GM18499 (cell line): ENCODE measurements around the gene KIF13A.
"Not testable (repeated sequence)": the region's sequence is repeated elsewhere in the genome, so short reads cannot be mapped to it uniquely, and the experiment has no call there.

Experiments used
- ATAC-seq: cut with Tn5 transposase; IDR thresholded peaks from one replicate; pipeline ENCODE4 v1.9.1; 2021; ENCODE audit warnings: moderate number of reproducible peaks; ENCODE audit not compliant: insufficient read depth, unreplicated experiment

Gene KIF13A

GRCh38 chr6:17878734-17879133 lies 108.7 kb downstream of the KIF13A start:
- no peak for ATAC-seq

DNA sequence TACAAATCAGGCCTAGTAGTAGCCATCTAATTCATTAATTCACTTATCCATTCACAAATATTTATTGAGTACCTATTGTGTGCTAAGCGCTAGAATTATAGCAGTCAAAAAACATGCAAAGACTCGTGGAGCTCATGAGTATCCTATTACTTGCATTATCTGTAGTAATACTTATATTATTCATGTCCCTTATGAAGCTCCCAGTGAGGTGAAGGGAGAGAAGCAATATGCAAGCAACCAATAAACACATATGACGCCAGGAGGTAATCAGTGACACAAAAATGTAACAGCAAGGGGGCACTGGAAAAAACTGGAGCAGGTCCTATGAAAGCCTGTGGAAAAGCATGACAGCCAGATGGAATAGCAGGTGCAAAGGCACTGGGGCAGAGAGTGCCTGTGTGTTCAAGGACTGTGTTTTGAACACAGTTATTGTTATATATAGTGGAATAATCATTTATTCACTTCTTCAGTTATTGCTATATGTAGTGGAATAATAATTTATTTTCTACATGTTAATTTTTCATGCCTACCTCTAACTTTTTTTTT lies 109.5 kb downstream of the KIF13A start:
- ATAC-seq: no peak

DNA sequence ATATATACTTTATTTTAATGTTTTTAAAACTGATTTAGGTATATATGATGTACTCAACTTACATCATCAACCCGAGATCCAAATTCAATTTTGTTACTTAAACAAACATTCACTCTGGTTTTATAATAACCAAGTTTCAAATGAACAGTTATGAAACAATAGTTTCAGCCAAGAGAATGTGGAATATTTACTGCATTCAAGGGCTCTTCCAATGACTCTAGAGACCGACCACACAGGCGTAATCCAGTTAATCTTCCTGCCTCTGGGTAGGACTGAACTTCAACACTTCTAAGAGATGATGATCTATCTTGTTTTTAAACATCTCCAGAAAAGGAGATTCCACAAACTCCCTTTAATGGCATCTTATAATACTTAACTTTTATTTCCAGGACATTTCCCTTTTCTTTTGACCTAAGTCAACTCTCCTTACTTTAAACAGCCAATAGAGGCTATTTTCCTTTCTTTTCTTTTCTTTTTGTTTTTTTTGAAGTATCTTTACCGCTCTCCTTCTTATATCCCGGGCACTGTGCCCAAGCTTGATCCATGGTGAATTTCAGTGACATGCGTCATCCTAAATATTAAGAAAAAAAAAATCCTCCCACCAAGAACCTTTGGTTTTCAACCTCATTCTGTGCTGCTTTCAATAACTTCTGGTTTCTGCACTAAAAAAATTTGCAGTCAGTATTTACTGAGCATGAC lies 110.1 kb downstream of the KIF13A start:
- no peak for ATAC-seq

DNA sequence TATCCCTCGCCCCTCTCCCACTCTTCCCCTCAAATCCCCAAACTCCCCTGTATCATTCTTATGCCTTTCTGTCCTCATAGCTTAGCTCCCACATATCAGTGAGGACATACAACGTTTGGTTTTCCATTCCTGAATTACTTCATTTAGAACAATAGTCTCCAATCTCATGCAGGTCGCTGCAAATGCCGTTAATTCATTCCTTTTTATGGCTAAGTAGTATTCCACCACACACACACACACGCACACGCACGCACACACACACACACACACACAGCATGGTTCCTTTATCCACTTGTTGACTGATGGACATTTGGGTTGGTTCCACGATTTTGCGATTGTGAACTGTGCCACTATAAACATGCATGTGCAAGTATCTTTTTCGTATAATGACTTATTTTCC lies 112.7 kb downstream of the KIF13A start:
- no peak for ATAC-seq

DNA sequence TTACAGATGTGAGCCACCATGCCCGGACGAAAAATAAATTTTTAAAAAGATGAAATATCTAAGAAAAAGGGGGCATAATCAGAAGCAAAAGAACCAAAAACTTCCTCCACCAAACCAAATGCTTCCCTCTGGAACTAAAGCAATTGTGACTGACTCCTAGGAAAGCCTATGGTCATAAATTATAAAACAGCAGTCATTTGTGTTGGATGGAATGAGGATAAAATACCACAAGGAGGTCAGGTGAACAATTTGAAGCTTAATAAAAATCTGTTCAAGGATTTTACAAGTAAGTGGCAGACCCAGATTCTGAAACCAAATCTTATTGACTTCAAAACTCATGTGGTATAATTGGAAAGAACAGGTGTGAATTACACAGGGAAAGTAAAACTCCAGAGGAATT lies 114.5 kb downstream of the KIF13A start:
- no peak for ATAC-seq

GRCh38 chr6:17871836-17872235 lies 115.6 kb downstream of the KIF13A start:
- no peak for ATAC-seq

GRCh38 chr6:17871189-17871519 lies 116.3 kb downstream of the KIF13A start:
- no peak for ATAC-seq

- ATAC-seq: no peak
These were observed 116.9 kb downstream of the KIF13A start for GRCh38 chr6:17870300-17871188.

DNA sequence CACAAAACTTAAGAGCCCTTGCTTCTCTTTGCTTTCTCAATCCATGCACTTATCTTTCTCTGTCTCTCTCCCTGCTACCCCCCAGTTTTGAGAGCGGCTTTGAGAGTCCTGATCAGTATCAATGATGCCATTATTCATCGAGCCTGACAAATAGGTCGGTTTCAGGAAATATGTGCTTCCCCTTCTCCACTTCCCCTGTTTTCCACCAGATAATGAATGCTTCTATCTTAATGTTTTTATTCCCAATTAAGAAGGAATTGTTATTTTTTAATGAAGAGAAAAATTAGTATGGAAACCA lies 117.7 kb downstream of the KIF13A start:
- no peak for ATAC-seq

DNA sequence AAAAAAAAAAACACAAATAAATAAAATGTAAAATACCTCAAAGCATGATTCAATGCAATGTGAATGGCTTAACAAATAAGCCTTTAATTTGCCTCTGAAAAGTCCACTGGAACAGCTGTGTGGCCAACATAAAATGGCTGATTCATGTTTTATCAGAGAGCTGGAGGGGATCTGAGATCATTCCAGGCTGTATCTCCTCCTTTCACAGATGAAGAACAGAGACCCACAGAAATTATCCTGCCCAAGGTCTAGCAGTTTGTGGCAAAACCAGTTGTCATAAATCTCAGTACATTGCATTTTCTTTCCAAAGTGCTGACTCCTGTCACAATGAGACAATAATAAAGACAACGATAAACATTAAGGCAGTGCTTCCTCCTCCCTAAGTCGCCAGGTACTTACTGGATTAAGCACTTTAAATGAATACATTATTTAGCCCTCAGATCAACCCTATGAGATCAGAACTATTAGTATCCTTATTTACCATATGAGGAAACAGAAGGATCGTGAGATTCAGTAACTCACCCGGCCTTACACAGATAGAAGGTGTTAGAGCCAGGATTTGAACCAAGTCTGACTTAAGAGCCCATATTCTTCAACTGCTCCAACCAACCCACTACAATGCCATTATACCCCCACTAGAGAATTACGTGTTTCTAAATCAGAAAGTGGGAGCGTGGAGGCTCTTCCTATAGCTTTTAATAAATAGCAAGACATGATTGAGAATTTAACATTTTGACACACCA lies 118.3 kb downstream of the KIF13A start:
- no peak for ATAC-seq

DNA sequence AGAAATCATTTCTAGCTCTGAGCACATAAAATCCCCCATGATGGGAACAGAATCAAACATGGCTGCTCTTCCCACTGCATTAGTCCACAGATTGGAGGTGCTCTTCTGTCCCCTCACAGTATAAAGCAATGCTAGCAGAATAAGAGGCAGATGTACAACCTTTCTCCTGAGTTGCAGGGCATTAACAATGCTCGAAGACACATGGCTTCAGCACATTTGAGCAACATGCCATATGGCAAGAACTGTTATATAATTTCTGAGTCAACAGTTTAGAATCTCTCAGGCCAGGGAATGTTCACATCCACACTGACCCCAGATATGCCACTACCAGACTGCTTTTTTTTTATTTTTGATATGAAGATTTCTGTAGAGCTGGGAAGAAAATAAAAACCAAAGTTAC lies 119.6 kb downstream of the KIF13A start:
- ATAC-seq: no peak

GRCh38 chr6:17866876-17867444 lies 120.5 kb downstream of the KIF13A start:
- ATAC-seq: no peak

GRCh38 chr6:17865798-17866725 lies 121.4 kb downstream of the KIF13A start:
- no peak for ATAC-seq

GRCh38 chr6:17865243-17865642 lies 122.2 kb downstream of the KIF13A start:
- no peak for ATAC-seq

GRCh38 chr6:17863901-17864754 lies 123.3 kb downstream of the KIF13A start:
- no peak for ATAC-seq

GRCh38 chr6:17861361-17861760 lies 126.1 kb downstream of the KIF13A start:
- no peak for ATAC-seq

- no peak for ATAC-seq
These were observed 127.6 kb downstream of the KIF13A start for GRCh38 chr6:17859846-17860245.

- ATAC-seq: no peak
These were observed 128.9 kb downstream of the KIF13A start for GRCh38 chr6:17858584-17858983.

- not testable (repeated sequence) for ATAC-seq
These were observed 130.2 kb downstream of the KIF13A start for GRCh38 chr6:17857188-17857587.
